HG02884 (cell line): Measurements from ENCODE around the gene UGT1A8.
"Not testable (repeated sequence)": the region's sequence is repeated elsewhere in the genome, so short reads cannot be mapped to it uniquely, and the experiment has no call there.

ENCODE experiments used
- ATAC-seq: cut with Tn5 transposase; IDR thresholded peaks from one replicate; pipeline ENCODE4 v1.9.1; 2021; ENCODE audit warnings: mild to moderate bottlenecking, moderate library complexity; ENCODE audit not compliant: unreplicated experiment

UGT1A8 gene

DNA sequence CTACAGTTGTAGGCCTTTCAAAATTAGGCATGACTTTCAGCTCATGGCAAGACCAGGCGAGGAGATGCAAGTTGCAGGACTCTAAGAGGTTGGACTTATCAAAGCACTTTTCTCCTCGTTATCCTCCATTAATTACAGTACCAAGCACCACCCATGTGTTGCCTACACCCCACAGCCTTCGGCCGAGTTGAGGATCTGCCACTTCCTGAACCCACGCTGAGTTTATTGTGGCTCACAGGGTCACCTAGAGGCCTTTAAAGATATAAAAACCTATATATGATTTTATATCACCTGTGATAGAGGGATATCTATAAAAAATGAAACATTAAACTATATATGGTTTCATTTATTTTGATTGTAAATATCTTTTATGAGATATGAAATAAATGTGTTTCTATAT lies 21.4 kb downstream of the UGT1A8 start:
- no peak for ATAC-seq

DNA sequence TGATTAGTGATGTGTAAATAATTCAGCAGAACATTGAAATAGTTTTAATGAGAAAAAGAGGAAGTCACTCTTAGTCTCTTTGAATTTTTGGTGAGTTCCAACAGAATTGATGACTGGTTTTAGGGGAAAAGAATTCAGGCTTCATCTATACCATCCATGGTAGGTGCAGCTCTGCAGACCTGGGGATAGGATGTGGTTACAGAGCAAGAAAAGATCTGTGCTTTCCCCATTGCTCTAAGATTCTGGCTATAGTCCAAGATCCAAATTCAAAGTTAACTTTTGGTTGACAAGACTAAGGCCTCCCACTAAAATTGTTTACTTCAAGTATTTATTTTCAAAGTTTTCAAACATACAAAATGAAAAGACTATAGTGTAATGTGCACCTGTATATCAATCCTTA lies 22.4 kb downstream of the UGT1A8 start:
- no peak for ATAC-seq

DNA sequence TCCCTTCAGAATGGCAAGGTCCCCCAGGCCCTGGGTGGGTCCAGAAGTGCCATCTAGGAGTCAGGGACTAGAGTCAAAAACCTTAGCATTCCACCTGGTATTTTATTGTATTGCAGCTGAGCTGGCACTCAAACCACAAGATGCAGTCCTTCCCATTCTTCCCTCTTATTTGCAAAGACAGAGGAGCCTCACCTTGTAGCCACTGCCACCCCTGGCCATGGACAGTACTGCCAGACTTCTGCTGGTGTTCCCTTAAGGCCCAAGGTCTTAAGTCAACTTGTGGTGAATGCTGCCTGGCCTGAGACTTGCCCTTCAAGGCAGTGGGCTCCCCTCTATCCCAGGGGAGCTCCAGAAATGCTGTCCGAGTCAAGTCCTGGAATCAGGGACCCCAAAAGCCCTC lies 25.7 kb downstream of the UGT1A8 start:
- ATAC-seq: no peak

- ATAC-seq: not testable (repeated sequence)
Observed at GRCh38 chr2:233646033-233646432, 28.6 kb downstream of the UGT1A8 start.

DNA sequence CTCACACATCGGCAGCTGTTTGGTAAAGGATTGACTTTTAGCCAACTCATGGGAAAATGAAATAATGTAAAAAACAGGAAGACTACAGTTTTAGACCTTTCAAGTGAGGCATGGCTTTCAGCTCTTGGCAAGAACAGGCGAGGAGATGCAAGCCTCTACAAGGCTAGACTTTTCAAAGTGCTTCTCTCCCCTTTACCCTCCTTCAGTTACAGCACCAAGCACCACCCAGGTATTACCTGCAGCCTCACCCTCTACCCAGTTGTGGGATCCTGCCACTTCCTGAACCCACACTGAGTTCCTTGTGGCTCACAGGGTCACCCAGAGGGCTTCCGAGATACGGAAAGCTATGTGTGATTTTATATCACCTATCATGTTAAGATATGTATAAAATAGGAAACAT lies 33.5 kb downstream of the UGT1A8 start:
- ATAC-seq: no peak

DNA sequence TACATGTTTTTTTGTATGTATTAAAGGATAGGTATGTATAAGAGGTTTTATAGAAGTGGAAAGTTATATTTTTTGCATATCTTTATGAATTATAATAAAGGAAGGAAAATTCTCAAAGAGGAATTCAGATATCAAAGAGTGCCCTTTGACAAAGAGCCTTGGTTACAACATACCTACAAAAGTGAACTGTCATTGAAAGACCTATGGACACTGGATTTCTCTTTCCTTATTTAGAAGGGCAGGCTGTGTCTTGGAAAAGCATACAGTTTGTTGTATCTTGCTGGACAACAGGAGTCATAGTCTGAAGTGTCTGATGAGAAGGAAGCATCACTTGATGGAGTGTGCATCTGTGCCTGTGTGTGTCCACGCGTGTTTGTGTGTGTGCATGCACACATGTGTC lies 34.0 kb downstream of the UGT1A8 start:
- ATAC-seq: no peak

- no peak for ATAC-seq
Observed at GRCh38 chr2:233654501-233654900, 37.1 kb downstream of the UGT1A8 start.

GRCh38 chr2:233655043-233655442 lies 37.6 kb downstream of the UGT1A8 start:
- ATAC-seq: no peak

GRCh38 chr2:233655943-233656342 lies 38.5 kb downstream of the UGT1A8 start:
- ATAC-seq: not testable (repeated sequence)

- no peak for ATAC-seq
Observed at GRCh38 chr2:233656443-233656842, 39.0 kb downstream of the UGT1A8 start.

- no peak for ATAC-seq
Observed at GRCh38 chr2:233658610-233659009, 41.2 kb downstream of the UGT1A8 start.

GRCh38 chr2:233663911-233664310 lies 46.5 kb downstream of the UGT1A8 start:
- no peak for ATAC-seq

DNA sequence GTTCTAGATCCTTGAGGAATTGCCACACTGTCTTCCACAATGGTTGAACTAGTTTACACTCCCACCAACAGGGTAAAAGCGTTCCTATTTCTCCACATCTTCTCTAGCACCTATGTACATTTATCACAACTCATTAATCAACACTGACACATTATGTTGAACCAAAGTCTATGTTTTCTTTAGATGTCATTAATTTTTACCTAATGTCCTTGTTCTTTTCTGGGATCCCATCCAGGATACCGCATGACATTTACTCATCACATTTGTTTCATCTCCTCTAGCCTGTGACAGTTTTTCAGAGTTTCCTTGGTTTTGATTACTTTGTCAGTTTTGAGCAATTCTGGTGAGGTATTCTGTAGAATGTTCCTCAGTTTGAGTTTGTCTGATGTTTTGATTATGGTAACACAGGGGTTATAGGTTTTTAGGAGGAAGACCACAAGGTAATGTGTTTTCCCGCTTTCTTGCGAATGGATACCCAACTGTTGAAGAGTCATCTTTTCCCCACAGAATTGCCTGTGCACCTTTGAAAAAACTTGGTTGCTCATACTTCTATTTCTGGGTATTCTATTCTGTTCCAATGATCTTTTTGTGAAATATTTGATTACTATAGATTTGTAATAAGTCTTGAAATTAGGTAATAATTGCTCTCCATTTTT lies 51.3 kb downstream of the UGT1A8 start:
- ATAC-seq: no peak

- no peak for ATAC-seq
Observed at GRCh38 chr2:233671290-233672161, 54.1 kb downstream of the UGT1A8 start, which contains the start of gene UGT1A9. UGT1A9 (plus strand) TSS chr2:233671898; CDS start chr2:233671935, 37 bp downstream.

GRCh38 chr2:233672886-233673285 lies 55.5 kb downstream of the UGT1A8 start:
- no peak for ATAC-seq

DNA sequence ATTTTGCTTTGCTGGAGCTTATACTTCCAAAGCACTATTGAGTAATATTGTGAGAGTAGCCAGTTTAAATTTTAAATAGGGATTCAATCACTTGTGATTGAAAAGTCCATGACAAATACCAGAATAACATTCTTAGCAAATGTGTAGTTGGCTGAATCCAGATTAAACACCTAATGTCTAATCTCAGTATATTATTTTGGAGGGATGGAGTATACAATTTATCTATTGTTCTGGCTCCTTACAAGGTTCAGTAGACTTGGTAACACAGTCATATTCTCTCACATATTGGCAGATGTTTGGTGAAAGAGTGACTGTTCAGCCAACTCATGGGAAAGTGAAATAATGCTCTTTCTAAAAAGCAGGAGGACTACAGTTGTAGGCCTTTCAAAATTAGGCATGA lies 56.5 kb downstream of the UGT1A8 start:
- no peak for ATAC-seq

- no peak for ATAC-seq
Observed at GRCh38 chr2:233674314-233674713, 56.9 kb downstream of the UGT1A8 start.

DNA sequence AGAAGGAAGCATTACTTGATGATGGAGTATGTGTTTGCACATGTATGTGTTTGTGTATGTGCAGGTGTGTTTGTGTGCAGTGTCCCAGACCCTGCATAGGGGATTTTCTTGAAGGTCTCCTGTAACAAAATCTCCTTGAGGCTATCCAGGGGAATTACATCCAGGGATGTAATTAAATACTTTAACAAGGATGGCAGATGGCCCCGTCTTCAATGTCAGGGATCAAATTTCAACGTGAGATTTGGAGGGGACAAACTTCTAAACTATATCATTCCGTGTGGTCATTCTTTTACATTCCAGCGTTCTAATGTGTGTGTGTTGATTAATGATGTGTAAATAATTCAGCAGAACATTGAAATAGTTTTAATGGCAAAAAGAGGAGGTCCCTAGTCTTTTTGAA lies 57.6 kb downstream of the UGT1A8 start:
- ATAC-seq: no peak

DNA sequence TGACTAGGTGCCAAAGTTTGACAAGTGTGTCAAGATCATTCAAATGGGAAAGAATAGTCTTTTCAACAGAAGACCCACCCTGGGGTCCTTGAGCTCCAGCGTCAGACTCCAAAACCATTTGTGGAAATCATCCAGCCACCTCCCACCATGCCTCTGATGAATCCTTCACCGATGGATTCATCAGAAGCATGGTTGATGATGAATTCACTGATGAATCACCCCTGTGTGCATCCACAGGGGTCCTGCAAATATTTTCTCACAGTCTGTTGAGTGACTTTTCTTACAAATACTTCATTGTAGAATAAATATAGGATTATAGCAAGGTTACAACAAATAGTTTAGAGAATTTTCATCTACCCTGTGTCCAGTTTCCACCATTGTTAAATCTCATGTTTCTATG lies 58.6 kb downstream of the UGT1A8 start:
- ATAC-seq: no peak

GRCh38 chr2:233679196-233679595 lies 61.8 kb downstream of the UGT1A8 start:
- ATAC-seq: no peak

DNA sequence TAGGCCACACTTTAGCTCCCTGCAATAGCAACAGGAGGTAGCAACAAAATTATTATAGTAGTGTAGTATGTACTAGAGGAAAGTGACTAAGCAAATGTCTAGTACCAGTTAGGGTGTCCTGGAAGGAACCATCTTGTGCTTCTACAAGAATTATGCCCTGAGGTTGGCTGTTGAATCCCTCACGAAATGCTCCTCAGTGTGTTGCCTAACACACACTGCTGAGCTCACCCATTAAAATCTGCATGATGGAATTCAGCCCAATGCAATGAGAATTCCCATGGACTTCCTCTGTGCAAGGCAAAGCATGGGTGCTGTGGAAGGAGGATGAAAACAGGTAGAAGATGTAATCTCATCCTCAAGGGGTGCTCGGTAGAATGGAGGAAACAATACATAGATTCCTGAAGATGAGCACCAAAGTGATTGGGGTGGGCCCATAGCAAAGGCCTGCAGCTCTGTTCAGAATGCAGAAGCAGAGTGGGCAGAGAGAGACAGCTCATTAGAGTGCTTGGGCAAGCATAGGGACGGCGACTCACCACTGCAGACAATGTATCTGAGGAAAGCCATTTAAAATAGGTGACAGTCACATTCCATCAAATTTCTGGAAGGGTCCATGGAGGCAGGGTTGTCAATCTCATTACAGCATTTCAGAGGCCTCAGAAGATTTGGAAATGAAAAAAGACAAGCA lies 63.1 kb downstream of the UGT1A8 start:
- no peak for ATAC-seq
